ENCODE data around the gene MACROD1.

DNA sequence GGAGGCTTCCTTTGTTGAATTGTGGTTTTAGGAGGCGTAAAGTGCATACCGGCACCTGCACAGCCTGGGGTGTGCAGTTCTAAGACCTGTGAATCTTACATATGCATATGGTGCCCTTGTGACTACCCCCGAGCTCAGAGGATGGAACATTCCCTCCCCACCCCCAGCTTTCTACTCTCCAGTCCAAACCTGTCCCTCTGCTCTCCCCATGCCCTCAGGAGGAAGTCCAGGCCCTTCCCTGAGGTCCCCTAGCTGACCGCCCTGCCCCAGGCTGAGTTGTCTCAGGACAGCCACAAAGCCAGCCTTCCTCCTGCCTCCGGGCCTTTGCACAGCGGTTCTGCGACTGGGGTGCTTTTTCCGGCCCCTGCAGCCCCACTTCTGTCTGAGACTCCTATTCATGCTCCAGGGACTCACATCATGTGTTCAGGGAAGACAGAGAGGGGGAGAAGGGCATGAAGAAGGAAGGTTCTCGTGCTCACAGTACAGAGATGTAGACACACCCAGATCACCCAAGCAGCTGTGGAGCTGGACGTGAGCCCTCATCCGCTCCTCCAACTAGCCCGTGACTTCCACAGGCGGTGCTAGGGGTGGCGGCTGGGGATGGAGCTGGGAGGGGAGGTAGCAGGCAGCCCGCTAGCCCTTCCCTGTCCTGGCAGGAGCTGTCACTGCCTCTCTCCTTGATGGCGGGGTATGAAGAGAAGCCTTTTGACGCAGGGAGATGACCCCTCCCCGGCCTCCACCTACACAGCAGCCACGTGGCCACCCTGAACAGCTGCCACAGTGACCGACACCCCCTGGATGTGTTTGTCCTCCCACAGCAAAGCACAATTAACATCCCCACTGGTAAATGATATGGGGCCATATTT lies 79.4 kb downstream of the MACROD1 start:
- TF ChIP-seq CTCF (IDR thresholded peaks at IDR 0.05; ENCODE audit: extremely low read depth in 1 of 2, insufficient read depth in 1 of 2, low read depth in 1 of 2, low read length in 2 of 2) (no peak), EZH2 (IDR thresholded peaks at IDR 0.05; ENCODE audit: borderline replicate concordance, low read depth, low read length, severe bottlenecking) (no peak), FOS (IDR thresholded peaks at IDR 0.05; ENCODE audit: borderline replicate concordance, insufficient read depth, low read length) (no peak), POLR2A (IDR thresholded peaks at IDR 0.05; ENCODE audit: low read depth, low read length) (no peak), POLR2AphosphoS5 (IDR thresholded peaks at IDR 0.05; ENCODE audit: insufficient read depth, low read depth, low read length) (no peak), MYC (IDR thresholded peaks at IDR 0.05; ENCODE audit: low read depth, low read length) (no peak)
- TF ChIP-seq, protein P1, sequence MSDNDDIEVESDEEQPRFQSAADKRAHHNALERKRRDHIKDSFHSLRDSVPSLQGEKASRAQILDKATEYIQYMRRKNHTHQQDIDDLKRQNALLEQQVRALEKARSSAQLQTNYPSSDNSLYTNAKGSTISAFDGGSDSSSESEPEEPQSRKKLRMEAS (IDR thresholded peaks at IDR 0.05; ENCODE audit: insufficient read depth, insufficient read length): no peak

Data from endothelial cell of umbilical vein (primary cell).